HG03558 (cell line): ENCODE measurements around the gene DDRGK1.

ENCODE experiments used
- ATAC-seq: cut with Tn5 transposase; IDR thresholded peaks from one replicate; pipeline ENCODE4 v1.9.1; 2021; ENCODE audit warnings: moderate number of reproducible peaks; ENCODE audit not compliant: unreplicated experiment; ENCODE audit errors: extremely low read depth

DDRGK1 gene

DNA sequence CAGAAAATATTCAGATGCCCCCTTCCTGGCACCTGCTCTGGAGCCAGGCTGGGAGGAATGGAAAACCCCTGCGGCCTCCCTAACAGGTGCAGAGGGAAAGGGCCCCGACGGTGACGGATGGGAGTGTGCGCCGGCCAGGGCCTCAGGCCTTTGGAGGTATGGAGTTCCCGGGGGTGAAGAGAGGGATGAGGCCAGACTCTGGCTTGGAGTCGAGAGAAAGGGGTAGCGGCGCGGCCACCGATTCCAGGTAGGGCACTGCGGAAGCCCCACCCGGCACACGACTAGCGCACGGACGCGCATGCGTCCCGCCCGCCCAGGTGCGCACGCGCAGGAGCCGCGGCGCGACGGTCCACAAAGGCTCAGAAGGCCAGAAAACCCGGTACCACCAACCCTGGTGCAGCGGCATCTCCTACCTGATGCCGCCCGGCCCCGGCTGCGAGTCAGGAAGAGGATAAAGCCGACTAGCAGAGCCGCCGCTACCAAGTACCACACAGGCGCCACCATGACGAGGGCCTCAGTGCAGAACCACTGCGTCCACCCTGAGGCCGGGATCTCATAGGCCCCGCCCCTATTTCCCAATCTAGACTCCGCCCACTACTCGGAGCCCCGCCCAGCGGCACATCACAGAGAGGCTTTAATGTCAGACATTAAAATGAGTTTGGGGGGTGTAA lies at the start of gene DDRGK1:
TSS of gene DDRGK1 (minus strand) at position 559 of the 671 bp plus-strand sequence. CDS start at position 504, 55 bp downstream.
- ATAC-seq = no peak

DNA sequence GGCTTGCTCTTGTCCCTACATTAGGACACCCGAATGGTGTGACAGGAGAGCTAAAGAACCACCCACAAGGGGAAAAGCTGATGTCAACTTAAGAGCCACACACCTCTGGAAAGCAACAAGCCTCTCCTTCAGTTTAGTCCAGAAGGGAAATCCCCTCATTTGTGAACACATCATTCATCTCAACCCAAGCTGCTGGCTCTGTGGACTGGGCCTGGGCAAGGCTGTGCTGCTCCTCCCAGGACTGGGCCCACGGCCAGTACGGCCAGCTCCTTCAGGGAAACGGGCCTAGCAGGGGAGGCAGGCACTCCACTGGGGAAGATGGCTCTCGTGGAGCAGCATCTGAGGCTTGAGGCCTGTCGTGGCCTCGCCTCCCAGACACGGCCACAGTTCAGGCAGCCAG lies 47.3 kb upstream of the DDRGK1 start:
- no peak for ATAC-seq

- no peak for ATAC-seq
These were observed 45.6 kb upstream of the DDRGK1 start for GRCh38 chr20:3250091-3250504.

DNA sequence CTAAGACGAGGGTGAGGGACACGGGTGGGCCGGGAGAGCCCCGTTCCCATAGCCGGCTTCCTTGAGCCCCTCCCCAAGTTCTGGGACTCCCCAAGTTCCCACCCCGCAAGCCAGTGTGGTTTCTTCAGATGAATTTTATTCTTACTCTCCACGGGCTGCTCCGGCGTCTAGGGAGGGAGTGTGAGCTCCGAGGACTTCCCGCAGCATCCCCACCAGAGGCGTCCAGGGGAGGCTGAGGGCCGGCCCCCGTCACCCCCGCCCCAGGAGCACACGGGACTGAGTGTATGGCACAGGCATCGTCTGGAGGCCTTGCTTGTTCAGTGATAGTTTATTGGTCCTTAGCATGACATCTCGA lies 44.5 kb upstream of the DDRGK1 start:
- ATAC-seq = no peak

GRCh38 chr20:3248167-3248992 lies 43.9 kb upstream of the DDRGK1 start:
- no peak for ATAC-seq

GRCh38 chr20:3247638-3248037 lies 43.2 kb upstream of the DDRGK1 start:
- no peak for ATAC-seq

GRCh38 chr20:3246682-3247081 lies 42.2 kb upstream of the DDRGK1 start:
- ATAC-seq = no peak

DNA sequence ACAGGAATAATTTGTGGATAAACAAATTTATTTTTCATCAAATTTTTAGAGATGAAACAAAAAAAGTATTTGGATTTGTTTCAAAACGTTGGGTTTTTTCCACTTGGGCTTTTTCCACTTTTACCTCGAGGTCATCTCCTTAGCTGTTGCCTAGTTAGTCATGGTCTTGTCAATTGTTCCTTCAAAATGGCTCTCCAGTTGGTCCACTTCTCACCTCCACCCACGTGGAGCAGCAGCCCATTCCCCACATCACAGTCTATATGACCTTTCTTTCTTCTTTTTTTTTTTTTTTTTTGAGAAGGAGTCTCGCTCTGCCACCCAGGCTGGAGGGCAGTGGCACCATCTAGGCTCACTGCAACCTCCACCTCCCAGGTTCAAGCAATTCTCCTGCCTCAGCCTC lies 41.2 kb upstream of the DDRGK1 start:
- ATAC-seq = no peak

- ATAC-seq = no peak
These were observed 40.7 kb upstream of the DDRGK1 start for GRCh38 chr20:3245156-3245555.

DNA sequence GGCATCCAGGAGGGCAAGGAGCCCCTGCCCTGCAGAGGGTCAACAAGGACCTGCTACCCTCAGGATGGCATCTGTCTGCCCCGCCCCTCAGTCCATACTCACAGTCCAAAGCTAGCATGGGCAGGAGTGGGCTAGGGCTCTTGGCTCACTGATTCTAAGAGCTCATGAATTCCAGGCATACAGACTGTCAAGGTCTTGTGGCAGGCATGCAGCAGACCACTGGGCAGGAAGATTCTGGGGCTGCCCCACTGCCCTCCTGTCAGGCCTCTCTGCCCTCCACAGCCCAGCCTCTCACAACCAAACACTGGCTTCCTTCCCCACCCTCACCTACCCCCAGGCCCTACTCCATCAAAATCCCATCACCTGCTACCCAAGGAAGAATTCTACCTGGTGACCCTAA lies 40.1 kb upstream of the DDRGK1 start:
- no peak for ATAC-seq

DNA sequence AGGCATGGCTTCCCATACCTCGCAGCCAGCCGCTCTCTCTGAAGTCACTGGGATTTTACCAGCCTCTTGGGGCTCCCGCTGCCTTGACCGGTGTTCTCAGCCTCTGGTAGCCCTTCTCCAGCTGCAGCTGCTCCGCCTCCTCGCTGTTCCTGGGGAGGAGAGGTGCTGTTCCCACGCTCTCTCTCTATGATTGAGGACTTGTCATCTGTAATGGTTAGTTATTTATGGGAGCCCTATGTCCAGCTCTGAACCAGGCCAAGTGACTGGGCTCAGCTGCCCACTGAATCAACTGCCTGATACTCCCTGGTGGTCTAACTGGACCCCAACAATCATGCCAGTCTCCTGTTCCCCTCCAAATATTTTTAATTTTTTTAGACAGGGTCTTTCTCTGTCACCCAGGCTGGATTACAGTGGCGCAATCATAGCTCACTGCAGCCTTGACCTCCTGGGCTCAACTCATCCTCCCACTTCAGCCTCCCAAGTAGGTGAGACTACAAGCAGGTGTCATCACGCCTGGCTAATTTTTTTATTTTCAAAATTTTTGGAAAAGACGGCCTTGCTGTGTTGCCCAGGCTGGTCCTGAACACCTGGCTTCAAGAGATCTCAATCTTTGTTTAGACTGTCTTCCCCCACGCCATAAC lies 39.4 kb upstream of the DDRGK1 start:
- ATAC-seq = no peak

- no peak for ATAC-seq
These were observed 37.8 kb upstream of the DDRGK1 start for GRCh38 chr20:3242172-3242692.

- ATAC-seq = no peak
These were observed 36.4 kb upstream of the DDRGK1 start for GRCh38 chr20:3240776-3241363.

GRCh38 chr20:3239867-3240775 lies 35.6 kb upstream of the DDRGK1 start:
- no peak for ATAC-seq

- no peak for ATAC-seq
These were observed 34.8 kb upstream of the DDRGK1 start, which contains the start of gene SLC4A11 for GRCh38 chr20:3239026-3239866. SLC4A11 (minus strand) TSS chr20:3239190; CDS start chr20:3239137, 53 bp downstream.

- no peak for ATAC-seq
These were observed 34.1 kb upstream of the DDRGK1 start for GRCh38 chr20:3238616-3239025.

GRCh38 chr20:3237958-3238615 lies 33.6 kb upstream of the DDRGK1 start:
- ATAC-seq = no peak
